Measurements from ENCODE around the gene NCS1.
"Not testable (repeated sequence)": the region's sequence is repeated elsewhere in the genome, so short reads cannot be mapped to it uniquely, and the experiment has no call there.

The NCS1 gene

DNA sequence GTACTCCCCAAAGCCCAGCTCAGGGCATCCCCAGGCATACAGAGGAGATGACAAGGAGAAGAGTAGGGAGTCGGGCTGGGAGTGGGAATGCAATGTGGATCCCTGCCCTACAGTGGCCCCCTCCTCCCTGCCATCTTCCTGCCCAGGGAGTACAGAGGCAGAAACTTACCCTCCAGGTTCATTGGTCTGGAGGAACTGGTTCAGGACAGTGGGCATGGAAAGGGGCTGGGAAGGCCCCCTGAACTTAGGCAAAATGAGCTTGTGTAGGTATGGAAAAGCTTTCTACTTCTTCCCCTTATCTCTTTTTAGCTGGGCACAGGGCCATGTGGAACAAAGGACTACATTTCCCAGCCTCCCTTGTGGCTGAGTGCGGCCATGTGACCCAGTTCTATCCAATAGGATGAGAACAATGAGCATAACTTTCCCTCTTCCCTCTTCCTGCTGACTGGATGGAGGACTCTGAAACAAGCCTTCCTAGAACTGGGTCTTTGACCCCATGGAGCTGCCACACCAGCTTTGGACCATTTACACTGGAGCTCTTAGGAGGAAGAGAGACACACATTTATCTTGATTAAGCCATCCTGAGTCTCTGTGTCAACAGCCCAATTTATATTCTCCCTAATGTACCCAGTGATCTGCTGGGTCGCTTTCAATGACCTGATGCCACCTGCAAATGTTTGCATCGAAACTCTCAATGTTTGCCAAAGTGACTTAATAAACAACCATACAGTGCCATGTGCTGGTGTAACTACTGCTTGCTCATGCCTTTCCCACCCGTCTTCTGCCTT lies 68.4 kb downstream of the NCS1 start:
- DNase-seq = peak; percentile 83

DNA sequence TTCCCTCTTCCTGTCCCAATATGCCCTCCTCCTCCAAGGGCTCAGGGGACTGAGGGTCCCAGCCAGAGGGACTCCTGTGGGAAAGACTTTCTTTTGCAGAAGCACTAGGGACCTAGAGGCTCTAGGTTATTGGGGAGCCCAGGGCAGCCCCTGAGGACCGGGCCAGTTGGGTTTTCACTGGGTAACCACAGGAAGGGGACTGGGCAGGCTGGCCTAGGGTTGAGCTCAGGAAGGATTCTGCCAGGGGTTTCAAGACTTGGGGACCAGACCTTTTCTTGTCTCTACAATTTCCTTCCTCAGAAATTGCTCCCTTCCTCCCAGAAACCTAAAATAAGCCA lies 69.0 kb downstream of the NCS1 start:
- DNase-seq = no peak

DNA sequence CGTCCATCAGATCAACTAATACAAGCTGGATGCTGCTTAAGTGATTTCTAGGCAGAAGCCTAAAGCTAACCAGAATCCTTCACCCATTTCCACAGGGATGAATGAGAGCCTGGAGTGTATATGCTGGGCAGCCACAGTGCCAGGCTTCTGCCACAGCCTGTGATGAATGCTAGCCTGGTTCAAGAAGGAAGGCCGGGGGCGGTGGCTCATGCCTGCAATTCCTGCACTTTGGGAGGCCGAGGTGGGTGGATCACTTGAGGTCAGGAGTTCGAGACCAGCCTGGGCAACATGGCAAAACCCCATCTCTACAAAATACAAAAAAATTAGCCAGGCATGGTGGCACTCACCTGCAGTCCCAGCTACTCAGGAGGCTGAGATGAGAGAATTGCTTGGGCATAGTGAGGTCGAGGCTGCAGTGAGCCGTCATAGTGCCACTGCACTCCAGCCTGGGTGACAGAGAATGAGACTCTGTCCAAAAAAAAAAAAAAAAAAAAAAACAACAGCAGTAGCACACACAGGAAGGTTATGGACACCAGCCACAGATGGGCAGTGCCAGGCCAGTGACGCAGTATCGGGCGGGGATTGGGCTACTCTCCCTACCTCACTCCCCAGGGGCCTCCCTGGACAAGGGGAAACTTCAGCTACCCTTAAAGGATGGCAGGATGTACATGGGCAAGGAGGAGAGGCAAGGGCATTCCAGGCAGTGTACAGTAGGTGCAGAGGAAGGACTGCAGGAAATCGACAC lies 70.2 kb downstream of the NCS1 start:
- no peak for DNase-seq

DNA sequence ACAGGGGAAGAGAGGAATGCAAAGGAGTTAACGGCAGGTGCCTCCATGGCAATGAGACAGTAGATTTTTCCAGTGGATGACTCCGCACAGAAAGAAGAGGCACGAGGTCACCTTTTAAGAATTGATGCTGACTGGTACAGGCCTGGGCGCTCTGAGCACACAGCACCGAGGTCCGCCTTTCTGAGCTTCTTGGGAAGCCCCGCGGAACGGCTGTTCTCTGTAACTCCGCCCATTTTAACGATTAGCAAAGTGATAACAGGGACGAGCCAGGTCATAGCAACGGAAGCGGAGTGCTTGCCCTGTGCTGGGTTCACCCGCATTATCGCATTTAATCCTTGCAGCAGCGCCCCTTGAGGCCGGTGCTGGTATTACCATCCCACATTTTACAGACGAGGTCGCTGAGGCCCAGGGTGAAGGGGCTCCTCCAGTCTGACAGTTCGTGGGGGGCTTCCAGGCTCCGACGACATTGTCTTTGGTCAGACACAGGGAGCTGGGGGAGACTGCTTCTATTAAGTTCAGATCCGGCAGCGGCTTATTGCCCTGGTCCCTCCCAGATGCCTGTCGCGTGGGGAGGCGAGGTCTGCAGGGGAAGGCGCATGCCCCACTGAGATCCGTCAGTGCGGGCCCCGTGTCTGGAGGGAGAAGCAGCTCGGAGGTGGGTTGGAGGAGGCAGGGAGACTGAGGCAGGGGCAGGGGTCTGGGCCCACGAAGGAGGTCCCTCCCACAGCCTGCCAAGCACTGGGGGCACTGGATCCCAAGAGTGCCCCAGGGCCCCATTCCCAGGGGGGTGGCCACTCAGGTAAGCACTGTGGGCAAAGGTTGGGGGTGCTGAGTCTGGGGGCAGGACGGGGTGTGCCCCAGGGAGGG lies 71.0 kb downstream of the NCS1 start:
- DNase-seq = peak; percentile 72

DNA sequence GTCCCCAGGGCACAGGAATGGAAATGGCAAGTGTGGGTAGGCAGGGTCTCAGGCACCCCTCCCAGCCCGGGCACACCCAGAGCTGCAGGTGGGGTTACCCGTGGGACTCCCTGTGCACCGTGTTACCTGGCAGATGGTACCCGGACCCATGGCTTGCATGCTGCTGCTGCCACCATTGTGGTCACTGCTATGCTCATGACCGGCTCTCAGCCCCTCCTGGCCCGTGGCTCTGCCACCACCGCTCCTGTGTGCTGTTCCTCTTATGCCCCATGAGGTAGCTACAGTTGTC lies 71.6 kb downstream of the NCS1 start:
- no peak for DNase-seq

DNA sequence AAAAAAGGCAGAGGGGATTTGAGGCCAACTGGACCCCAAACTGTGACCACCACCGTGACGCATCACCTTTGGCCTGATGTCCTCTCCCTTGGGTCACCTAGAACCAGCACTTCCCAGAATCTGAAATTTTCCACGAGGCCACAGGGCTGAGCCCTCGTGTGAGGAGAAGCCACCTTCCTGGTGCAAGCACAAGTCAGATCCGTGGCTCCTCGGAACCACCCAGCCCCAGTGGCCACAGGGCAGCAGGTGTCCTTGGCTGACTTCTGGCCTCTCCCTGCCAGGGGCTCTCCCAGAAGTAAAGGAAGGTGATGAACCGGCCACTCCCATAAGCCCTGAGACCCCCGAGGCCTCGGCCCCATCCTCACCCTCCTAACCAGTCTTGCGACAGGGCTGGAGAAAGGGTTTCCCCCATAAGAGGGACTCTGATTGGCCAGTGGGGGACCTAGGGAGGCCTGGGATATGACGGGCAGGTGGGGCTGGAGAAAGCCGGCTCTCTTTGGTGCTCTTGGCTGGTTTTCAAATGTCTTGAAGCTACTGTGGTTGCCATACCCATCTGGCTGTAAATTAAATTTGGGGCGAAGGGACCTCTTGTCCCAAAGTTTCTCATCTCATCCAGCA lies 72.5 kb downstream of the NCS1 start:
- DNase-seq = no peak

DNA sequence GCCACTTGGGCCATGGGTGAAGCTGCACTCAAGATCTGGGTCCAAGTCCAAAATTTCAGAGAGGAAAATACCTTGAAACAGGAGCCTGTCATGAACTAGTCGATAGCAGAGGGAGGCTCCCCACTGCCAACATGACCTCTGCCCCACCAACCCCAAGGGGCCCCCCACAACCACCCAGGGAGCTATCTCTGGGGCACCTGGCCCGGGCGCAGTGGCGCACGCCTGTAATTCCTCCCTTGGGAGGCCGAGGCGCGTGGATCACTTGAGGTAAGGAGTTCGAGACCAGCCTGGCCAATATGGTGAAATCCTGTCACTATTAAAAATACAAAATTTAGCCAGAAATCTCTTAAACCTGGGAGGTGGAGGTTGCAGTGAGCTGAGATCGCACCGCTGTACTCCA lies 73.3 kb downstream of the NCS1 start:
- no peak for DNase-seq

DNA sequence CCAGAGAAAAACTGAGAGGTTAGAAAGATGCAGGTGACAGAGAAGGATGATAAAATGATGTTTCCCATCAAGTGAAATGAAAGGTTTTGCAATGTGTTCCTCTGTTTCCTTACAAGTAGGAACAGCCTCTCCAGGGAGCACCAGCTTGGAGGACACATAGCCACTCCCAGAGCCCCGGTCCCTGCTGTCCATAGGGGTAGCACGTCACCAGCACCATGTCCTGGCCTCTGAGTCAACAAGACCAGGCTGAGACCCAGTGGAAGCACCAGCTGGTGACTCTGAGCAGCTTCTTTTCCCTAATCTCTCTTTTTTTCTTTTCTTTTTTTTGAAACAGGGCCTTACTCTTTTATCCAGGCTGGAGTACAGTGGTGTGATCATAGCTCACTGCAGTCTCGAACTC lies 73.9 kb downstream of the NCS1 start:
- DNase-seq = no peak

DNA sequence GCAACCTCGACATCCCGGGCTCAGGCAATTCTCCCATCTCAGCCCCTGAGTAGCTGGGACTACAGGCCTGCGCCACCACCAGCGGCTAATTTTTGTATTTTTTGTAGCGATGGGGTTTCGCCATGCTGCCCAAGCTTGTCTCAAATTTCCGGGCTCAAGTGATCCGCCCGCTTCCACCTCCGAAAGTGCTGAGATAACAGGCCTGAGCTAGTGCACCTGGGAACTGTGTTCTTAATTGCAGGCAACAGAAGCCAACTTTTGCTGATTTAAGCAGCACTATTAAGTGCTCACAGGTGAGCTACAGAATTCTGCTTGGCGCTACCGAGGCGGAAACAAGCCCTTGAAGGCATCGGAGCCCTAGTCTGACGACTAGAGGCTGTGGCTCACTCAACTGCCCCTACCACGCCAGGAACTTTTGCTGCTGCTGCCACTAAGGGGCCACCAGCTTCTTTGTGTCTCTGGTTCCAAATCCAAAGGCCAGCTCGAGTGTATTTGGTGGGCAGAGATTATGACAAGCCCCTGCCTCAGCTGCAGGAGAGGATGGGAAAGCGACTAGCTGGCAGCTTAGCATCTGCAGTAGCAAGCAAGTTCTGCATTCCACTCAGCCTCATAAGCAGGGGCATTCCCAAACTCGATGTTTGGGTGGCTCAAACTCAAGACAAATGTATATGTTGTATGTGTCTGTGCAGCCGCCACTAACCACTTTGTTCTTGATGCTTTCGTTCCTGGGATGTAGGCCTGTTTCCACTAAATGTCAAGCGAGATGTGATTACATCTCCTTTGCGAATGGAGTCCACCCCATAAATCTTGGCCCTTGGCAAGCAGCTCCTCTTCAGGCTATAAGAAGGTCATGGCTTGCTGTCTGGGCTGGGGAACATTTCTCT lies 82.8 kb downstream of the NCS1 start:
- no peak for DNase-seq

DNA sequence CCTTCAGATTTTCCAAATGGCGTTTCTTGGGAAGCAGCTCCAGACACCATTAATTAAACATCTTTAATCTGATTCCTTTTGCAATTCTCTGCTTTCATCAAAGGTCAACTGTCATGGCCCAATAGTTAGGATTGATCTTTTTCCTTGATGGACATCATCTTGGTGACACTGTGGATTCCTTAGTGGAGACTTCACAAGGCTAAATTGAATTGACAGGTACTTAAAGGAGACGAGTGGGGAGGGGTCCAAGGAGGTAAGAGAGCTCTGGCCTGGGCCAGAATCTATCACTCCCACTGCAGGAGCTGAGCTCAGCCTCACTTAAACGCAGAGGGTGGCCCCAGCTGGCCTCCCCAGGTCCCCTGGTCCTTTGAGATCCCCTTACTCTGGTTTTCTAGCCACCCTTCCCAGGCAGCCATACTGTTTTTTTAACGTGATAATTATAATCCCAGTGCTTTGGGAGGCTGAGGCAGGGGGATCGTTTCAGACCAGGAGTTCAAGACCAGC lies 83.5 kb downstream of the NCS1 start:
- no peak for DNase-seq

DNA sequence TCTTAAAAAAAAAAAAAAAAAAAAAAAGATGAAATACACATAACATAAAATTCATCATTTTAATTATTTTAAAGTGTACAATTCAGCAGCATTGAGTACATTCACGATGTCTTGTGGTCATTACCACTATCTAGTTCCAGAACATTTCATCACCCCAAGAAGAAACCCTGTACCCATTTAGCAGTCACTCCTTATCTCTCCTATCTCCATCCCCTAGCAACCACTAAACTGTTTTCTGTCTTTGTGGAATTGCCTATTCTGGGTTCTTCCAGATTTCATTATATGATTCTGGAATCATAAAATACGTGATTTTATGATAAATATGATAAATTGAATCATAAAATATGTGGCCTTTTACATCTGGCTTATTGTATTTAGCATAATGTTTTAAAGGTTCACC lies 84.4 kb downstream of the NCS1 start:
- DNase-seq = no peak

DNA sequence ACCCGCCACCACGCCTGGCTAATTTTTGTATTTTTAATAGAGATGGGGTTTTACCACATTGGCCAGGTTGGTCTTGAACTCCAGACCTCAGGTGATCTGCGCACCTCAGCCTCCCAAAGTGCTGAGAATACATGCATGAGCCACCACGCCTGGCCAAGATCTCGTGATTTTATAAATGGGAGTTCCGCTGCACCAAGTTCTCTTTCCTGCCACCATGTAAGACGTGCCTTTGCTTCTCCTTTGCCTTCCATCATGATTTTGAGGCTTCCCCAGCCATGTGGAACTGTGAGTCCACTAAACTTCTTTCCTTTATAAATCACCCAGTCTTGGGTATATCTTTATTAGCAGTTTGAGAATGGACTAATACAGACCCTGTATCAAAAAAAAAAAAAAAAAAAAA lies 85.9 kb downstream of the NCS1 start:
- DNase-seq = not testable (repeated sequence)

DNA sequence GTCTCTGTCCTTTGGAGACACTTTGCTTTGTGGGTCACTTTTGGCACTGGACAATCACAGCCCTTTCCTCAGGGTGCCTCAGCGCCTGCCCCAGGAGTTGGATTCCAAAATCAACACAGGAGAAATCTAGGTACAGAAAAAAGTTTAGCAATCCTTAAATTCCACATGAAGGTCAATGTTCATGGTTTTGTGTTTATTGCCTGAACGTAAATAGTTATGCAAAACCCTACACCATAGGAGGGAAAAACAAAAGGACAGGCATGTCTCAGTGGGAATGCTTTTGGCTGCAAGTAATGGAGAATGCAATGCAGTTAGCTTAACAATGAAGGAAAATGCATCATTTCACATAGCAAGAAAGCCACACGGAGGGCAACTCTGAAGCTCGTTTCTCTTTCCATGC lies 86.8 kb downstream of the NCS1 start:
- DNase-seq = no peak

DNA sequence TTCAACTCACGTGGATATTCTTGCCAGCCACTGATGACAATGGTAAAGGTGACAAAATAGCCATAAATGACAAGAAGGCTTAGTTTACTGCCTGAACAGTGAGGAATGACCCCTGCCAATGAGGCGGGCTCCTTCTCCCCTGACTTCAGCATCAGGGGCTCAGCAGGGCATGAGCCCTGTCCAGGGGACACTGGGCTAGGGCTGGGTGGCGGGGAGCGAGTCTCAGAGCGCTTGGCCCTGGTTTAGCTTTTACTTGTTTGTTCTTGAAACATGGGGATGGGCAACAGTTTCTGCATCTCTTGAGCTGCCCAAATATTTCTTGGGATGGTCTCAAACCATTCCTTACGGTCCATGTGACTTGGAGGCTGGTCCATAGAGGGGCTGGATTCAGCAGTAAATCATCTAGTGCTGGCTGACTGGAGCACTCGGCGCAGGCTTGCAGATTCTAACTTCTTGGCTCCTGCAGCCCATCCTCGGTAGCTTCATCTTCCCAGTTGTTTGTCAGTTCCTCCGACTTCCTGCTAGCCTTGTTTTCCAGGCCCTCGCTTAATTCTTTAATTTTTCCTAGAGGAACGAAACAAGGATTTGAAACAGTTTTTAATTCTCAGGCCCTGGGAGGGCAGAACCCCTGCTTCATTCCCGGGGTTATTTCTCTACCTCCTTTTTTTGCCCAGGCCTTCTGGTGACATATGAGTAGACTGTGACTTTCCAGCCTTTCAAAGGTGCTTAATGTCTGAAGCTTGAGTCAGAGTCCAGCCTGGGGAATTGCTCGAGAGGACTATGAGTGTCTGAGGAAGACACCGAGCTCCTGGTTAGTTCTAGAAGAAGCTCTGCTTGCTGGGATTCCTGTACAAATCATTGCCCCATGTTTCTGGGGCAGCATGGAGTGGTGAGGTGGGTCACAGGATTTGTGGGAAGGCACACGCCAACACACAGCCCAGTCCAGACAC lies 88.9 kb downstream of the NCS1 start:
- no peak for DNase-seq

DNA sequence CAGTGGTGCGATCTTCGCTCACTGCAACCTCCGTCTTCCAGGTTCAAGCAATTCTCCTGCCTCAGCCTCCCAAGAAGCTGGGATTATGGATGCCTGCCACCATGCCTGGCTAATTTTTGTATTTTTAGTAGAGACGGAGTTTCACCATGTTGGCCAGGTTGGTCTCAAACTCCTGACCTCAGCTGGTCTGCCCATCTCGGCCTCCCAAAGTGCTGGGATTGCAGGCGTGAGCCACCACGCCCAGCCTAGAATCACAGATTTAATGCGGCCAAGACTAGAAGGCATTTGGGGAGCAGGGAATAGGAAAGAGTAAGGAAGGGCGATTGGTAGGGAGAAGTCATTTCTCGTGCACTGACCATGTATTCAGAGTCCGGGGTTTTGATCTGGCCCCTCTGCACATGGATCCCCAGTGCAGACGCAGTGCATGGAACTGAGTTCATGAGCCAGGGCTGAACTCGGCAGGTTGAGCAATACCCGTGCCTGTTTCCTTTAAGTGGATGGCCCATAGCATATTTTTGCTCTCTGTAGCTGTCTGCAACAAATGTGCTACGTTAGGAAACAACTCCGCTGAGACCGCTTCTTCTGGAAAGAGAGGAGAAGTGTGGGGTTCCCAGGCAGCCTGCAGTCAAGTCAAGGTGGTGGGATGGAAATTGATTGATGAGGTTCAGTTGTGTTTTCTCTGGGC lies 90.0 kb downstream of the NCS1 start:
- DNase-seq = no peak

DNA sequence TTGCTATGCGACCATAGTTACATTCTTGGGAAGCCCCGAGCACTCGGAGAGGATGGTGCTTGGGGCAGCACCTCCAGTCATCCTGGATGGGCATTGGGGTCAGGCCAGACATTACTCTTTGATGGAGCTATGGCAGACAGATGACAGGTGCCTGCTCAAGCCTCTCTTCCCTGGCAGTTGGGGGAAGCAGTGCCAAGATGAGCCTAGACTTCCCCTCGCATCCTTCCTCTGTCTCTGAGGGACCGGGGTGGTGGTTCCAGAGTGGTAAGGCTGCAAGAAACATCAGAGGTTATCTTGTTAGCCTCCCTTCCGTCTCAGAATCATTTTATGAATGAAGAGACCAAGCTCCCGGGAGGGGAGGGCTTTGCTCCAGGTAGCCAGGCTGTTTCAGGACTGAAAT lies 90.6 kb downstream of the NCS1 start:
- DNase-seq = no peak

DNA sequence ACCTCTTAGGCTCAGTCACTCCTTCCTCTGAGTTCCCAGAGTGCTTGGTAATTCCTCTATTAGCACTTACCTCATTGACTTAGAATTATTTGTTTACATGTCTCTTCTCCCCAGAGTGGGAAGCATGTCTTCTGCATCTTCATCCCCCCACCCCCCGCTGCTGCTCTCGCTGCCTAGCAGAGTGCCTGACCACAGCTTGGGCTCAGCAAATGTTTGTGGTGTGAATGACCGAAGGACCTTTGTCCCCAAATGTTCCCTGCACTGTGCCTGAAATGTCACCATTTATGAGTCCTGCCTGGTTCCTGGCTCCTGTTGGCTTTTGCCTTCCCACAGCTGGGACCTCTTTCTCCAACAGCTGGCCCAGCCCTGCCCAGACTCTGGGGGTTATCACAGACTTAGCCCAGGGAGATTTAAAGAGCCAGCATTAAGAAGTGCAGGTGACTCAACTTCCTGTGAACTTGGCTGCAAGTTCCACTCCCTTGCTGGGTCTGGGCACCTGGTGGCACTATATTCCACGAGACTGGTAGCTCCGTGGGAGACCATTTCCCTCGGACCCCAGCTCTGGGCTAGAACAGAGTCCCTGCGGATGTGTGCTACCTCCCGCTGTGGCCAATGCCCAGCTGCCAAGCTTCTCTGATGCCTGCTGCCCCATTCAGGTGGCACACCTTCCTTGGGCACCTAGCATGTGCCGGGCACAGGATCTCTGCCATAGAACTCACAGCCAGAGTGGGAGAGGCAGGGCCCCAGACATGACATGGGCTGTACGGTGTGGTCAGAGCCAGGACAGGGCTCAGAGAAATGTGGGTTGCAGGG lies 91.6 kb downstream of the NCS1 start:
- DNase-seq = no peak

DNA sequence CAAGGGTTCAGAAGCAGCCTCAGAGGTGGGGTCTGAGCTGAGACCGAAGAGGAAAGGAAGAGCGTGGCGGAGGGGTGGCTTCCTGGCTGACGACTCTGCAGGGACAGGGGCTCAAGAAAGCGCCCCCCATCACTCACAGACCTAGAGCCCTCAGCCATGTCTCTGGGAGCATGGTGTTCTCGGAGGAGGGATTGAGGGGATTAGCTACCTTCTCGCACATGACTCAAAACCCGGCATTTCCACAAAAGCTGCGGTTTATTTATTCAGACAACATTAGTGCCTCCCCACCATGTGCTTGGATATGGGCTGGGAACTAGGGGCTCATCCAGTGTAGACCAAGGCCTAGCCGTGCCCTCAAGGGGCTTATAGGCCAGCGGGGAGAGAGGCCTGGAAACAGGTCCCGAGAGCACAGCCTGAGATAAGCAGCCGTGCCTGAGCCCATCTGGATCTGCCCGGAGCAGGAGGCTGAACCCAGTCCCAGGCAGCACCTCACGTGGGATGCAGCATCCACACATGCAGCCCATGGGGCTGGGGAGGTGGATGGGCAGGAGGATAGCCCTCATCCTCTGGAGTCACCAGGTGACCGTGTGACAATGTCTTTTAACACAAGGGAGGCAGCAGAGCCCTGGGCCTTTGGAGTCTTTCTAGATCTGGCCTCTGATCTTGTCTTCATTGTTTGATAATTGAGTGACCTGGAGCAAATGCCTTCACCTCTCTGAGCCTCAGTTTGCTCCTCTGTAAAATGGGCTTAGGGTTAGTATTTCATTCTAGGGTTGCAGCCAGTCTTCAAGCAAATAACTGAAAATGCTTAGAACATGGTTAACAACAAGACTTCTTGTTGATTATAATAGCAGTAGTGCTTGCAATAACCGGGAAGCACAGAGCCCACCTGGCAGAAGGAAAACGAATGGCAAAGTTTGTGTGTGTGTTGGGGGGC lies 92.5 kb downstream of the NCS1 start:
- no peak for DNase-seq
